RWPE2 (cell line): ENCODE results near the gene DNMT3B.

Experiments used
- ATAC-seq: fragments of 200-7000 bp; cut with Tn5 transposase; 3 replicates; pipeline ENCODE4 v1.9.1; 2021; ENCODE audit warnings: low read depth
- DNase-seq: peaks from one replicate; pipeline ENCODE4 v3.0.0-alpha.2; 2020; ENCODE audit warnings: low spot score
- H3K27ac ChIP-seq: fragments of 450-650 bp; 2 replicates; pipeline ENCODE4 v1.5.1; 2017; ENCODE audit warnings: mild to moderate bottlenecking; ENCODE audit not compliant: poor library complexity, severe bottlenecking
- H3K27me3 ChIP-seq: fragments of 250-450 bp; sonication (Bioruptor Pico); 2 replicates; pipeline ENCODE4 v1.5.1; 2021; ENCODE audit warnings: mild to moderate bottlenecking, moderate library complexity; ENCODE audit not compliant: insufficient read depth, poor library complexity, severe bottlenecking
- H3K36me3 ChIP-seq: fragments of 250-450 bp; sonication (Bioruptor Pico); 2 replicates; pipeline ENCODE4 v1.5.1; 2020; ENCODE audit warnings: low read depth, mild to moderate bottlenecking, moderate library complexity
- H3K4me1 ChIP-seq: fragments of 250-450 bp; sonication (Bioruptor Pico); 2 replicates; pipeline ENCODE4 v1.5.1; 2021; ENCODE audit warnings: mild to moderate bottlenecking, moderate library complexity; ENCODE audit not compliant: insufficient read depth, poor library complexity, severe bottlenecking
- H3K4me3 ChIP-seq: fragments of 250-450 bp; sonication (Bioruptor Pico); 2 replicates; pipeline ENCODE4 v1.5.1; 2021; ENCODE audit warnings: mild to moderate bottlenecking, moderate library complexity; ENCODE audit not compliant: severe bottlenecking
- H3K9me3 ChIP-seq: fragments of 250-450 bp; sonication (Bioruptor Pico); 2 replicates; pipeline ENCODE4 v1.5.1; 2021; ENCODE audit warnings: mild to moderate bottlenecking, moderate library complexity; ENCODE audit not compliant: severe bottlenecking
- TF ChIP-seq, protein P1 (sequence below): fragments of 450-650 bp; IDR thresholded peaks from one replicate; pipeline ENCODE4 v1.5.1; 2017; ENCODE audit warnings: mild to moderate bottlenecking, moderate library complexity; ENCODE audit not compliant: poor library complexity, severe bottlenecking

The DNMT3B gene

GRCh38 chr20:32823737-32824588 is 61.8 kb downstream of the DNMT3B start:
- Histone ChIP-seq H3K27ac (no peak overlapping the region), H3K27me3 (no peaks in the 10 kb centered on the region), H3K9me3 (no peaks in the 10 kb centered on the region), H3K4me3 (no peak overlapping the region), H3K36me3 (peaks cover 51% of the 10 kb centered on the region), H3K4me1 (peaks cover 30% of the 10 kb centered on the region)
- no peak for ATAC-seq
- no peak for DNase-seq
- TF ChIP-seq, protein P1, sequence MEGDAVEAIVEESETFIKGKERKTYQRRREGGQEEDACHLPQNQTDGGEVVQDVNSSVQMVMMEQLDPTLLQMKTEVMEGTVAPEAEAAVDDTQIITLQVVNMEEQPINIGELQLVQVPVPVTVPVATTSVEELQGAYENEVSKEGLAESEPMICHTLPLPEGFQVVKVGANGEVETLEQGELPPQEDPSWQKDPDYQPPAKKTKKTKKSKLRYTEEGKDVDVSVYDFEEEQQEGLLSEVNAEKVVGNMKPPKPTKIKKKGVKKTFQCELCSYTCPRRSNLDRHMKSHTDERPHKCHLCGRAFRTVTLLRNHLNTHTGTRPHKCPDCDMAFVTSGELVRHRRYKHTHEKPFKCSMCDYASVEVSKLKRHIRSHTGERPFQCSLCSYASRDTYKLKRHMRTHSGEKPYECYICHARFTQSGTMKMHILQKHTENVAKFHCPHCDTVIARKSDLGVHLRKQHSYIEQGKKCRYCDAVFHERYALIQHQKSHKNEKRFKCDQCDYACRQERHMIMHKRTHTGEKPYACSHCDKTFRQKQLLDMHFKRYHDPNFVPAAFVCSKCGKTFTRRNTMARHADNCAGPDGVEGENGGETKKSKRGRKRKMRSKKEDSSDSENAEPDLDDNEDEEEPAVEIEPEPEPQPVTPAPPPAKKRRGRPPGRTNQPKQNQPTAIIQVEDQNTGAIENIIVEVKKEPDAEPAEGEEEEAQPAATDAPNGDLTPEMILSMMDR, result no peak

DNA sequence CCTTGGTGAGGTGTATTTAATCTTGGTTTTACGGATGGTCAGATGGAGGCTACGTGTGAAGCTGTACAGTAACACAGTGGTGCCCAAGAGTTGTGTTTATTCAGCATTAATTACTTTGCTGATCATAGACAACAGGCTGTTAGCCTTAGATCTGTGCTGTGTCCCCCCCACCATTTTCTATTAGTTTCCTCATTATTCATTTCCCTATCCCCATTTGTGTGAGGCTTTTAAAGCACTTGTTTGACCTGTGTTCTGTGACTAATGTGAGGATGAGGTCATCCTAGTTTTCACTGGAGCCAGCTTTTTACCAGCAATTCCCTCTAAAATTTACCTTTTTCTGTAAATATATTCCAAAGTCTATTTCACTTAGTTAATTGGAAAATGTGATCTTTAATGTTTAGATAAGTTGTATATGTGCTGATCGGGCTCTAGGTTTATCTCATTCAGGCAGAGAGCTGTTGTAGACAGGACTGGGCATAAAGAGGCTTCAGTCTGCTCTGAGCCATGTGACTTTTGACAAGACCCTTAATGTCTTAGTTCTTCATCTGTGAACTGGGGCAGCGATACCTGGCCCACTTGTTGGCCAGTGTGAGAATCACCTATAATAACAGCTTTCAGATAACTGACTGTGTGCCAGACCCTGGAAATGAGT is 66.0 kb downstream of the DNMT3B start:
- ATAC-seq (peak; percentile 37; the same call in 2 of the 3 replicates), DNase-seq (no peak)
- H3K4me3 ChIP-seq, result no peak overlapping the region
- H3K27me3 ChIP-seq, result no peaks in the 10 kb centered on the region
- TF ChIP-seq, protein P1, result no peak
- peaks cover 77% of the 10 kb centered on the region for H3K36me3 ChIP-seq
- H3K9me3 ChIP-seq, result no peaks in the 10 kb centered on the region
- no peak overlapping the region for H3K27ac ChIP-seq
- H3K4me1 ChIP-seq, result peaks cover 4% of the 10 kb centered on the region

DNA sequence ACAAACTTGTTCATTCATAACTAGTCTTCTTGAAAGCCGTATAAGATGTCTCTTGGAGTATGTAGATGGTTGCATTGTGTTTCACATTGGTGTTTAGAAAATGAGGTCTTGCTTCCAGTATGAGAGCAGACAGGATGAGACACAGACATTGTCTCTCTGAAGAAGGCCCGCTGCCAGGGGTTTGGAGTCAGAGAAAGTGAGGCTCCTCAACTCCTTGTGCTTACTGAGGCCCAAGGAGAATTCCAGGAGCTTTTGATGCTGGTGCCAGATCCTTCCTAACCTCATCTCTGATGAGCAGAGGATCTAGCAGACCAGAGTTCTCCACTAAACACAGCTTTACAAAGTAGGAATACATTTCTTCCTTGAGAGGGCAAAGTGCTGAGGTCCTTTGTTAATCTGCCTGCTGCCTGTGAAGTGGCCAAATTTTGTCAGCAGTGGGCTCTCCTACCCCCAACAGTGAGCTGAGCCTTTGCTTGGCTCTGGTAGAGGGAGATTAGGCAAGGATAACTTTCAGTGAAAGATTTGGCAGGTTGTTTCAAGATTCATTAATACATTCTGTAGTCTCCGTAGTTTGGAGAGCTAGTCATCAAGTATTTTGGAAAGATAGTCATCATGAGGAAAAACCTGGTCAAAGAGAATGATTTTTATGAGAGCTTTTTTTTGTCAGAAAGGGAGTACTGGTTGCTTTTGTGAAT is 67.3 kb downstream of the DNMT3B start:
- TF ChIP-seq, protein P1, result no peak
- no peaks in the 10 kb centered on the region for H3K4me1 ChIP-seq
- no peaks in the 10 kb centered on the region for H3K9me3 ChIP-seq
- no peak overlapping the region for H3K27ac ChIP-seq
- no peaks in the 10 kb centered on the region for H3K27me3 ChIP-seq
- peaks cover 90% of the 10 kb centered on the region for H3K36me3 ChIP-seq
- H3K4me3 ChIP-seq, result no peak overlapping the region
- DNase-seq (no peak), ATAC-seq (no peak)

- no peaks in the 10 kb centered on the region for H3K9me3 ChIP-seq
- ATAC-seq (no peak; the same call in 1 of the 3 replicates), DNase-seq (no peak)
- H3K4me1 ChIP-seq, result no peaks in the 10 kb centered on the region
- TF ChIP-seq, protein P1, result no peak
- no peak overlapping the region for H3K4me3 ChIP-seq
- H3K27ac ChIP-seq, result no peak overlapping the region
- H3K36me3 ChIP-seq, result peaks cover 96% of the 10 kb centered on the region
- H3K27me3 ChIP-seq, result no peaks in the 10 kb centered on the region
Observed at GRCh38 chr20:32830437-32830836, 68.3 kb downstream of the DNMT3B start.
